ENCODE measurements around the gene ZNF710.

- no peak for TF ChIP-seq CTCF (conservative IDR thresholded peaks at IDR 0.05; ENCODE audit: low read length)
- no peak for TF ChIP-seq EZH2phosphoT487 (IDR thresholded peaks at IDR 0.05; ENCODE audit: borderline replicate concordance)
Measured at GRCh38 chr15:90001062-90001682, at the start of gene ZNF710.
